ENCODE data around the gene FRMD4B. TPM values are rescaled to one million over a fixed set of nuclear protein-coding genes. Genes with fewer than 3 reads are reported as not detected.

FRMD4B gene
- total RNA-seq, 6 donors from 2014 or later, result 48.0 to 136 (median 62.8) TPM

DNA sequence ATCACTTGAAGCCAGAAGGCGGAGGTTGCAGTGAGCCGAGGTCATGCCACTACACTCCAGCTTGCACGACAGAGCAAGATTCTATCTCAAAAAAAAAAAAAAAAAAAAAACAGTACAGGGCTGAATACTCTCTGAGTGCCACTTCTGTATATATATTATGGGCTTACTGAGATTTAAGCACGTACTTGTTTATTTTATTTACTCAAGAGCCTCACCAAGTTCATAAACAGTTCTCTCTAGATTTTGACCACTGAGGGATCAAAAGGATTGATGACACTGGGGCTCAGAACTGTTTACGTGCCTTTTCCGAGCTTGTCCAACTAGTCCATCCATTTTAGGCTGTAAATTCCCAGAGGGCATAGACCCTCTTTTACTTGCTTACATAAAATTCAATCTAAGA lies 81.5 kb downstream of the FRMD4B start:
- Histone ChIP-seq H3K4me3 (no peak overlapping the region), H3K9me3 (no peaks in the 10 kb centered on the region), H3K4me1 (peaks cover 8 to 19% (median 12%) of the 10 kb centered on the region in 4 donors), H3K27ac (peak overlapping the region in 1 of 4 donors; percentile 37), H3K36me3 (peaks cover 0 to 40% (median 5%) of the 10 kb centered on the region in 4 donors), H3K27me3 (no peaks in the 10 kb centered on the region)
- TF ChIP-seq POLR2A (IDR thresholded peaks at IDR 0.05), result no peak
- TF ChIP-seq, protein P1, sequence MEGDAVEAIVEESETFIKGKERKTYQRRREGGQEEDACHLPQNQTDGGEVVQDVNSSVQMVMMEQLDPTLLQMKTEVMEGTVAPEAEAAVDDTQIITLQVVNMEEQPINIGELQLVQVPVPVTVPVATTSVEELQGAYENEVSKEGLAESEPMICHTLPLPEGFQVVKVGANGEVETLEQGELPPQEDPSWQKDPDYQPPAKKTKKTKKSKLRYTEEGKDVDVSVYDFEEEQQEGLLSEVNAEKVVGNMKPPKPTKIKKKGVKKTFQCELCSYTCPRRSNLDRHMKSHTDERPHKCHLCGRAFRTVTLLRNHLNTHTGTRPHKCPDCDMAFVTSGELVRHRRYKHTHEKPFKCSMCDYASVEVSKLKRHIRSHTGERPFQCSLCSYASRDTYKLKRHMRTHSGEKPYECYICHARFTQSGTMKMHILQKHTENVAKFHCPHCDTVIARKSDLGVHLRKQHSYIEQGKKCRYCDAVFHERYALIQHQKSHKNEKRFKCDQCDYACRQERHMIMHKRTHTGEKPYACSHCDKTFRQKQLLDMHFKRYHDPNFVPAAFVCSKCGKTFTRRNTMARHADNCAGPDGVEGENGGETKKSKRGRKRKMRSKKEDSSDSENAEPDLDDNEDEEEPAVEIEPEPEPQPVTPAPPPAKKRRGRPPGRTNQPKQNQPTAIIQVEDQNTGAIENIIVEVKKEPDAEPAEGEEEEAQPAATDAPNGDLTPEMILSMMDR (IDR thresholded peaks at IDR 0.05), result no peak
- no peak for TF ChIP-seq POLR2AphosphoS5 (IDR thresholded peaks at IDR 0.05)
- TF ChIP-seq EP300 (IDR thresholded peaks at IDR 0.05), result no peak
- no peak for DNase-seq
- no peak for ATAC-seq (ENCODE audit: low FRiP score in 2 of 2)
- WGBS, 2 donors, result 72 to 75% methylated on average over 6 of the region's 6 CpGs

DNA sequence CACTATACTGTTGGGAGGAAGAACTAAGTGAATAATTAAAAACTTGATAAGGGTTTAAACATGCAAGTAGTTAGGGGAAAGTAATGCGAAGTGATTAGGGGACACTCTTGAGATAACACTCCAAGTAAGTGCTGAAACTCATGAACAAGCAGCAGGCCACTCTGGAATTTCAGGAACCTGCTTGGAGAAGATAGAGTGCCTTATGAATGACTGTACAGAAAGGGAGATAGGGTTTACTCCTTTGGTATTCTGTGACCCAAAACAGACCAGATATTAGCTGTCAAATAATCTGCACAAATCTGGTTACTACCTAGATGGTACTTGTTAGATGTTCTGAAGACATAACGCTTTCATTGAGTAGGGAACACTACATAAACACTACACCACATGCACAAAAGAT lies 85.6 kb downstream of the FRMD4B start:
- peaks cover 0 to 9% (median 4%) of the 10 kb centered on the region in 4 donors for H3K4me1 ChIP-seq
- H3K27ac ChIP-seq, result no peak overlapping the region
- no peak overlapping the region for H3K4me3 ChIP-seq
- ATAC-seq (ENCODE audit: low FRiP score in 2 of 2) (no peak), DNase-seq (no peak)
- 70 to 75% methylated on average over 2 of the region's 2 CpGs for WGBS, 2 donors
- no peaks in the 10 kb centered on the region for H3K27me3 ChIP-seq
- TF ChIP-seq POLR2A (IDR thresholded peaks at IDR 0.05) (no peak), EP300 (IDR thresholded peaks at IDR 0.05) (no peak), POLR2AphosphoS5 (IDR thresholded peaks at IDR 0.05) (no peak)
- TF ChIP-seq, protein P1 (IDR thresholded peaks at IDR 0.05), result no peak
- peaks cover 0 to 48% (median 12%) of the 10 kb centered on the region in 4 donors for H3K36me3 ChIP-seq
- H3K9me3 ChIP-seq, result no peaks in the 10 kb centered on the region

DNA sequence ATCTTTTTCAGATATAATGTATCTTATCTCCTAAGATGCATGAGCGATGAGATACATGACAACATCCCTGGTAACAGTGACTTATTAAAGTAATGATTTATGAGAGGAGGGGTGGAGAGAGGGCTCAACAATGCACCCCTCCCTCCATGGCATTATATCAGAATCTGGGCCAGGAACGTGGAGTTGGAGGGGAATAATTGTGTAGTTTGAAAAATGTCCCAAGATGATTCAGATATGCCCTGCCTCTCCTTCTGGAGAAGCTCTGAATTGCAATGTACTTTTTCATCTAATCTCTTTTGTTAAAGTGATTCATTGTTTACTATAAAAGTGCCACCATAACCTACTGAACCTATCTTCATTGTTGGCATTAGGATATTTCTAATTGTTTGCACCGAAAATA lies 86.5 kb downstream of the FRMD4B start:
- no peak overlapping the region for H3K27ac ChIP-seq
- whole genome bisulfite sequencing, 2 donors, result 64 to 70% methylated on average over 3 of the region's 3 CpGs
- no peak for ATAC-seq (ENCODE audit: low FRiP score in 2 of 2)
- peaks cover under 1 to 12% (median 5%) of the 10 kb centered on the region in 4 donors for H3K4me1 ChIP-seq
- H3K9me3 ChIP-seq, result no peaks in the 10 kb centered on the region
- no peak for DNase-seq
- no peak overlapping the region for H3K4me3 ChIP-seq
- no peaks in the 10 kb centered on the region for H3K27me3 ChIP-seq
- H3K36me3 ChIP-seq, result peaks cover 0 to 54% (median 12%) of the 10 kb centered on the region in 4 donors
- TF ChIP-seq POLR2AphosphoS5 (IDR thresholded peaks at IDR 0.05) (no peak), POLR2A (IDR thresholded peaks at IDR 0.05) (no peak), EP300 (IDR thresholded peaks at IDR 0.05) (no peak)
- TF ChIP-seq, protein P1 (IDR thresholded peaks at IDR 0.05), result no peak

DNA sequence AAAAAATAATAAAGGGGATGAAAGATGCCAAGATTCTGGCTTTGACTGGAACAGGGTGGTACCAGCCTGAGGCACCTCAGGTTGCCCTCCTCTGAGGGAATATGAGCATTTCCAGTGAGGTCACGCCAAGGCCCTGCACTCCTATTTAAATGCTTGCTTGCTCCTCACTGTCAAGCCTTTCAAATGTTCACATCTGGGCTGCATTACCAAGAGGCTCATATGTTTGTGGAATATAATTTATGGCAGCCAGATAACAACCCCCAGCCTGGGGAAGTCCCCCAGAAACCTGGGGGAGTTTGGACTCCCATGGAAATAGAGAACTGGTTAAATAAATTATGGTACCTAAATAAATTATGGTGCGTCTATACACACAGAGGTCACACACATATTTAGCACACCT lies 88.4 kb downstream of the FRMD4B start:
- TF ChIP-seq, protein P1 (IDR thresholded peaks at IDR 0.05), result no peak
- no peak for TF ChIP-seq EP300 (IDR thresholded peaks at IDR 0.05)
- no peak for TF ChIP-seq POLR2A (IDR thresholded peaks at IDR 0.05)
- TF ChIP-seq POLR2AphosphoS5 (IDR thresholded peaks at IDR 0.05), result no peak
- Histone ChIP-seq H3K27me3 (no peaks in the 10 kb centered on the region), H3K4me1 (peaks cover 4 to 12% (median 7%) of the 10 kb centered on the region in 4 donors), H3K9me3 (no peaks in the 10 kb centered on the region), H3K27ac (no peak overlapping the region), H3K4me3 (no peak overlapping the region), H3K36me3 (peaks cover 0 to 59% (median 12%) of the 10 kb centered on the region in 4 donors)
- DNase-seq (no peak), ATAC-seq (ENCODE audit: low FRiP score in 2 of 2) (no peak)
- WGBS, 2 donors, result 89 to 91% methylated on average over 2 of the region's 2 CpGs

DNA sequence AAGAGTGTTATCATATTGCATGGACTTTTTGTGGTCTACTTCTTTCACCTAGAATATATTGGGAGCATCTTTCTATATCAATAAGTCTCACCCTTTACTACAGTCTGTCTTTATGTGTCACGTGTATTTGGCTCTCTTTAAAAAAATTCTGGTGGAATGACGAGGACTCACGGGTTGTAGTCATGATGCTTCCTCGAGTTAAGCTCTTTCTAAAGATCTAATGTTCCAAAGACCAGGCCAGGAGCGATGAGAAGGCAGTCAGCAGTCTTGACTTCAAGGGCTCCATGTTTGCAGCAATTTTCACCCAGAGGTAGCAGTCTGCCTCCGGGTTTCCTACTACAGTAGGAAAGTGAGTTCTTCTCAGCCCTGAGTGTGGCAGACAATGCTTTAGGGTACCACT lies 88.9 kb downstream of the FRMD4B start:
- Histone ChIP-seq H3K4me3 (no peak overlapping the region), H3K27me3 (no peaks in the 10 kb centered on the region), H3K36me3 (peaks cover 0 to 56% (median 12%) of the 10 kb centered on the region in 4 donors), H3K4me1 (peaks cover 4 to 12% (median 7%) of the 10 kb centered on the region in 4 donors), H3K27ac (no peak overlapping the region), H3K9me3 (no peaks in the 10 kb centered on the region)
- TF ChIP-seq POLR2A (IDR thresholded peaks at IDR 0.05), result no peak
- TF ChIP-seq, protein P1 (IDR thresholded peaks at IDR 0.05), result no peak
- no peak for TF ChIP-seq EP300 (IDR thresholded peaks at IDR 0.05)
- TF ChIP-seq POLR2AphosphoS5 (IDR thresholded peaks at IDR 0.05), result no peak
- DNase-seq (no peak), ATAC-seq (ENCODE audit: low FRiP score in 2 of 2) (no peak)
- 81 to 85% methylated on average over 6 of the region's 6 CpGs for WGBS, 2 donors

Data from upper lobe of left lung (tissue), 6 donors.